GM12878 (cell line): Measurements from ENCODE around the gene CARD11. TPM values are rescaled to one million over a fixed set of nuclear protein-coding genes. Genes with fewer than 3 reads are reported as not detected.

Source experiments
- BCL3 ChIP-seq: IDR thresholded peaks from 2 replicates; pipeline ENCODE4 v1.6.1; 2011; ENCODE audit warnings: borderline replicate concordance, low read depth, mild to moderate bottlenecking, moderate library complexity, low read length; ENCODE audit not compliant: insufficient read depth, poor library complexity, severe bottlenecking
- CREM ChIP-seq: IDR thresholded peaks from 2 replicates; pipeline ENCODE4 v1.6.1; 2014; ENCODE audit warnings: antibody characterized with exemption, low read depth
- EED ChIP-seq: sonication (generic); IDR thresholded peaks from 2 replicates; pipeline ENCODE4 v1.6.1; 2016; ENCODE audit warnings: antibody characterized with exemption, low read depth
- EGR1 ChIP-seq, 2 experiments: IDR thresholded peaks; 1 replicate in 1 of 2; 2 replicates in 1 of 2; pipeline ENCODE4 v1.6.1; 2011 to 2012; ENCODE audit warnings: low read depth in 2 of 2, low read length in 2 of 2, borderline replicate concordance in 1 of 2, mild to moderate bottlenecking in 1 of 2, moderate library complexity in 1 of 2
- EP300 ChIP-seq, 2 experiments: fragments of 150-350 bp in 1 of 2; IDR thresholded peaks; 2 replicates each; pipeline ENCODE4 v1.6.1; 2011 to 2012; ENCODE audit warnings: low read depth in 2 of 2, low read length in 2 of 2, borderline replicate concordance in 1 of 2, improper control_type of control experiment in 1 of 2, inconsistent platforms in 1 of 2; ENCODE audit not compliant: control insufficient read depth in 1 of 2
- ESRRA ChIP-seq: IDR thresholded peaks from 2 replicates; pipeline ENCODE4 v1.6.1; 2012; ENCODE audit warnings: mild to moderate bottlenecking, low read length, improper control_type of control experiment
- EZH2 ChIP-seq: IDR thresholded peaks from 2 replicates; pipeline ENCODE4 v1.6.1; 2012; ENCODE audit warnings: low read depth, mild to moderate bottlenecking, control low read depth, inconsistent platforms, low read length, borderline replicate concordance; ENCODE audit not compliant: control insufficient read depth
- IKZF2 ChIP-seq, 2 experiments: fragments of 450-650 bp; IDR thresholded peaks; 2 replicates each; pipeline ENCODE4 v1.6.1; 2017; ENCODE audit warnings: mild to moderate bottlenecking in 2 of 2, moderate library complexity in 2 of 2
- LARP7 ChIP-seq: fragments of 450-650 bp; IDR thresholded peaks from 2 replicates; pipeline ENCODE4 v1.6.1; 2017; ENCODE audit warnings: mild to moderate bottlenecking
- MEF2A ChIP-seq: IDR thresholded peaks from 2 replicates; pipeline ENCODE4 v1.6.1; 2011; ENCODE audit warnings: low read depth, mild to moderate bottlenecking, low read length, moderate library complexity; ENCODE audit not compliant: insufficient read depth
- MLLT1 ChIP-seq: fragments of 450-650 bp; IDR thresholded peaks from 2 replicates; pipeline ENCODE4 v1.6.1; 2016; ENCODE audit warnings: mild to moderate bottlenecking
- MYB ChIP-seq: fragments of 150-350 bp; IDR thresholded peaks from 2 replicates; pipeline ENCODE4 v1.6.1; 2014; ENCODE audit warnings: mild to moderate bottlenecking, low read depth, low read length, borderline replicate concordance
- NR2C1 ChIP-seq: fragments of 450-650 bp; IDR thresholded peaks from 2 replicates; pipeline ENCODE4 v1.6.1; 2017; ENCODE audit warnings: antibody characterized with exemption, mild to moderate bottlenecking, moderate library complexity
- POLR2AphosphoS5 ChIP-seq: IDR thresholded peaks from 2 replicates; pipeline ENCODE4 v1.6.1; 2011; ENCODE audit warnings: mild to moderate bottlenecking, low read length, inconsistent platforms
- RBBP5 ChIP-seq: fragments of 200-600 bp; sonication (generic); conservative IDR thresholded peaks from 2 replicates; pipeline ENCODE4 v1.6.1; 2016
- RELA ChIP-seq: fragments of 450-650 bp; IDR thresholded peaks from 2 replicates; pipeline ENCODE4 v1.8.0; 2014; ENCODE audit warnings: borderline replicate concordance; ENCODE audit not compliant: partially characterized antibody
- RUNX3 ChIP-seq: IDR thresholded peaks from 2 replicates; pipeline ENCODE4 v1.6.1; 2012; ENCODE audit warnings: low read length, inconsistent platforms
- SMAD5 ChIP-seq: IDR thresholded peaks from 2 replicates; pipeline ENCODE4 v1.6.1; 2016; ENCODE audit warnings: antibody characterized with exemption, low read depth
- SP1 ChIP-seq: IDR thresholded peaks from one replicate; pipeline ENCODE4 v1.6.1; 2011; ENCODE audit warnings: low read depth, low read length
- SPI1 ChIP-seq: IDR thresholded peaks from 2 replicates; pipeline ENCODE4 v1.6.1; 2011; ENCODE audit warnings: low read depth, mild to moderate bottlenecking, low read length, moderate library complexity, borderline replicate concordance; ENCODE audit not compliant: insufficient read depth
- USF1 ChIP-seq: IDR thresholded peaks from 2 replicates; pipeline ENCODE4 v1.6.1; 2011; ENCODE audit warnings: borderline replicate concordance, low read depth, mild to moderate bottlenecking, moderate library complexity, mixed read lengths, low read length; ENCODE audit not compliant: insufficient read depth; ENCODE audit errors: extremely low read length
- ZBTB33 ChIP-seq: fragments of 450-650 bp; IDR thresholded peaks from 2 replicates; pipeline ENCODE4 v1.6.1; 2017; ENCODE audit warnings: mild to moderate bottlenecking
- ZNF207 ChIP-seq: fragments of 450-650 bp; IDR thresholded peaks from 2 replicates; pipeline ENCODE4 v1.6.1; 2014; ENCODE audit warnings: antibody characterized with exemption, mild to moderate bottlenecking, borderline replicate concordance
- polyA plus RNA-seq, 11 experiments: library from polyadenylated mRNA; depleted of rRNA in 4 of 11; unstranded in 6 of 11; stranded (reverse) in 5 of 11; fragments of >200 nt; fragmentation: Nextera tagmentation in 4 of 11; fragmentation: Illumina TruSeq in 1 of 11; extraction: Ambion mirVana in 4 of 11; extraction: Trizol in 1 of 11; gene quantifications; 1 replicate in 1 of 11; 2 replicates in 10 of 11; pipeline versions ENCODE4 v1.2.1 to v1.2.3, GENCODE V29; 2011 to 2016; ENCODE audit warnings: inconsistent platforms in 2 of 11, missing spikeins in 2 of 11, low read depth in 1 of 11
- total RNA-seq, 4 experiments: library from RNA; depleted of rRNA in 3 of 4; stranded (reverse); fragments of >200 nt in 3 of 4; fragmentation: Illumina TruSeq in 1 of 4; extraction: Trizol in 1 of 4; gene quantifications; 2 replicates each; pipeline versions ENCODE4 v1.2.1 to v1.2.3, GENCODE V29; 2013 to 2021

The CARD11 gene
- total and polyA plus RNA-seq, 10 of the 15 experiments (the other 5 are each of a cell fraction or from before 2014, with no cell fraction given): 0.27 to 72.0 (median 28.4) TPM

- TF ChIP-seq CREM (peak; percentile 37; the same call in 1 of the 2 replicates), RUNX3 (peak; percentile 86), USF1 (no peak), RBBP5 (no peak), EZH2 (no peak), EP300 (IDR thresholded peaks at IDR 0.05; ENCODE audit: borderline replicate concordance in 1 of 2, control insufficient read depth in 1 of 2, low read depth in 2 of 2, low read length in 2 of 2) (no peak; a peak in 1 of 4 replicates), RELA (no peak), MEF2A (peak; percentile 62; the same call in 1 of the 2 replicates), MLLT1 (no peak), EGR1 (IDR thresholded peaks at IDR 0.05; ENCODE audit: borderline replicate concordance in 1 of 2, low read depth in 2 of 2, low read length in 2 of 2) (no peak), ZBTB33 (no peak), SMAD5 (no peak), IKZF2 (IDR thresholded peaks at IDR 0.05) (peak; percentile 76 to 79), MYB (no peak), SPI1 (peak; percentile 90), ZNF207 (no peak), POLR2AphosphoS5 (no peak), LARP7 (no peak), BCL3 (no peak), ESRRA (no peak), NR2C1 (no peak), EED (peak; percentile 67; the same call in 1 of the 2 replicates), SP1 (no peak)
Observed at GRCh38 chr7:2971914-2972834, 71.5 kb downstream of the CARD11 start (continued).
